Measurements from ENCODE around the gene PRSS21. TPM values are rescaled to one million over a fixed set of nuclear protein-coding genes. Genes with fewer than 3 reads are reported as not detected.

PRSS21 gene
- total RNA-seq, 1 experiment from 2014 or later, result not detected

GRCh38 chr16:2843526-2843925, 26.5 kb downstream of the PRSS21 start:
- H3K4me1 Mint-ChIP-seq (ENCODE audit: low read depth, unreplicated experiment), result peaks cover 40% of the 10 kb centered on the region
- H3K4me3 Mint-ChIP-seq (ENCODE audit: low read depth, unreplicated experiment), result no peak overlapping the region
- TF ChIP-seq CTCF (IDR thresholded peaks at IDR 0.05; ENCODE audit: unreplicated experiment), result no peak
- BruUV-seq (replicated peaks), result no TSS peak
- no peaks in the 10 kb centered on the region for H3K9me3 Mint-ChIP-seq (ENCODE audit: low read depth, unreplicated experiment)
- H3K36me3 Mint-ChIP-seq (ENCODE audit: insufficient read depth, unreplicated experiment), result peaks cover 22% of the 10 kb centered on the region
- no peak for DNase-seq
- no peak overlapping the region for H3K27ac Mint-ChIP-seq (ENCODE audit: unreplicated experiment)
- intact Hi-C loops (cut with micrococcal nuclease; ENCODE audit: unreplicated experiment), result no loop called here
- no peaks in the 10 kb centered on the region for H3K27me3 Mint-ChIP-seq (ENCODE audit: unreplicated experiment)
- CTCF ChIA-PET, result no interaction called here

- CTCF ChIA-PET, result no interaction called here
- Mint-ChIP-seq H3K4me3 (ENCODE audit: low read depth, unreplicated experiment) (no peak overlapping the region), H3K27ac (ENCODE audit: unreplicated experiment) (no peak overlapping the region), H3K9me3 (ENCODE audit: low read depth, unreplicated experiment) (no peaks in the 10 kb centered on the region), H3K27me3 (ENCODE audit: unreplicated experiment) (no peaks in the 10 kb centered on the region), H3K36me3 (ENCODE audit: insufficient read depth, unreplicated experiment) (peaks cover 19% of the 10 kb centered on the region), H3K4me1 (ENCODE audit: low read depth, unreplicated experiment) (peaks cover 43% of the 10 kb centered on the region)
- no peak for DNase-seq
- intact Hi-C loops (cut with micrococcal nuclease; ENCODE audit: unreplicated experiment), result no loop called here
- no peak for TF ChIP-seq CTCF (IDR thresholded peaks at IDR 0.05; ENCODE audit: unreplicated experiment)
- BruUV-seq (replicated peaks), result no TSS peak
Observed at GRCh38 chr16:2845116-2845515, 28.1 kb downstream of the PRSS21 start.

GRCh38 chr16:2846511-2847310, 29.7 kb downstream of the PRSS21 start:
- no peak for TF ChIP-seq CTCF (IDR thresholded peaks at IDR 0.05; ENCODE audit: unreplicated experiment)
- CTCF ChIA-PET, result interaction anchor here (1.0 kb wide), 1 partner anchor 10 kb away, joined by 4 read pairs; no protein-coding TSS in a partner anchor
- Mint-ChIP-seq H3K27ac (ENCODE audit: unreplicated experiment) (peak overlapping the region; percentile 84), H3K4me1 (ENCODE audit: low read depth, unreplicated experiment) (peaks cover 52% of the 10 kb centered on the region), H3K4me3 (ENCODE audit: low read depth, unreplicated experiment) (peak overlapping the region; percentile 14), H3K27me3 (ENCODE audit: unreplicated experiment) (no peaks in the 10 kb centered on the region), H3K36me3 (ENCODE audit: insufficient read depth, unreplicated experiment) (peaks cover 31% of the 10 kb centered on the region), H3K9me3 (ENCODE audit: low read depth, unreplicated experiment) (no peaks in the 10 kb centered on the region)
- BruUV-seq (replicated peaks), result no TSS peak
- intact Hi-C loops (cut with micrococcal nuclease; ENCODE audit: unreplicated experiment), result no loop called here
- peak; percentile 60 for DNase-seq

GRCh38 chr16:2848933-2849725, 32.1 kb downstream of the PRSS21 start:
- Mint-ChIP-seq H3K4me3 (ENCODE audit: low read depth, unreplicated experiment) (no peak overlapping the region), H3K36me3 (ENCODE audit: insufficient read depth, unreplicated experiment) (peaks cover 55% of the 10 kb centered on the region), H3K9me3 (ENCODE audit: low read depth, unreplicated experiment) (peaks cover 2% of the 10 kb centered on the region), H3K27me3 (ENCODE audit: unreplicated experiment) (no peaks in the 10 kb centered on the region), H3K4me1 (ENCODE audit: low read depth, unreplicated experiment) (peaks cover 52% of the 10 kb centered on the region), H3K27ac (ENCODE audit: unreplicated experiment) (peak overlapping the region; percentile 38)
- no peak for TF ChIP-seq CTCF (IDR thresholded peaks at IDR 0.05; ENCODE audit: unreplicated experiment)
- CTCF ChIA-PET, result interaction anchor here (0.6 to 1.6 kb wide), 2 partner anchors 9 to 72 kb away, joined by 3 to 4 read pairs; partner anchors contain the start of gene PRSS22
- DNase-seq, result no peak
- intact Hi-C loops (cut with micrococcal nuclease; ENCODE audit: unreplicated experiment), result no loop called here
- BruUV-seq (replicated peaks), result no TSS peak

All from Calu3 (cell line).